GM12873 (cell line): ENCODE results near the gene C1orf198.

Experiments
- CTCF ChIP-seq: IDR thresholded peaks from 2 replicates; pipeline ENCODE4 v1.5.1; 2012; ENCODE audit warnings: low read depth, mild to moderate bottlenecking, moderate library complexity, low read length, control low read depth; ENCODE audit not compliant: insufficient read depth; ENCODE audit errors: missing control alignments

The C1orf198 gene, protein sequence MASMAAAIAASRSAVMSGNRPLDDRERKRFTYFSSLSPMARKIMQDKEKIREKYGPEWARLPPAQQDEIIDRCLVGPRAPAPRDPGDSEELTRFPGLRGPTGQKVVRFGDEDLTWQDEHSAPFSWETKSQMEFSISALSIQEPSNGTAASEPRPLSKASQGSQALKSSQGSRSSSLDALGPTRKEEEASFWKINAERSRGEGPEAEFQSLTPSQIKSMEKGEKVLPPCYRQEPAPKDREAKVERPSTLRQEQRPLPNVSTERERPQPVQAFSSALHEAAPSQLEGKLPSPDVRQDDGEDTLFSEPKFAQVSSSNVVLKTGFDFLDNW

DNA sequence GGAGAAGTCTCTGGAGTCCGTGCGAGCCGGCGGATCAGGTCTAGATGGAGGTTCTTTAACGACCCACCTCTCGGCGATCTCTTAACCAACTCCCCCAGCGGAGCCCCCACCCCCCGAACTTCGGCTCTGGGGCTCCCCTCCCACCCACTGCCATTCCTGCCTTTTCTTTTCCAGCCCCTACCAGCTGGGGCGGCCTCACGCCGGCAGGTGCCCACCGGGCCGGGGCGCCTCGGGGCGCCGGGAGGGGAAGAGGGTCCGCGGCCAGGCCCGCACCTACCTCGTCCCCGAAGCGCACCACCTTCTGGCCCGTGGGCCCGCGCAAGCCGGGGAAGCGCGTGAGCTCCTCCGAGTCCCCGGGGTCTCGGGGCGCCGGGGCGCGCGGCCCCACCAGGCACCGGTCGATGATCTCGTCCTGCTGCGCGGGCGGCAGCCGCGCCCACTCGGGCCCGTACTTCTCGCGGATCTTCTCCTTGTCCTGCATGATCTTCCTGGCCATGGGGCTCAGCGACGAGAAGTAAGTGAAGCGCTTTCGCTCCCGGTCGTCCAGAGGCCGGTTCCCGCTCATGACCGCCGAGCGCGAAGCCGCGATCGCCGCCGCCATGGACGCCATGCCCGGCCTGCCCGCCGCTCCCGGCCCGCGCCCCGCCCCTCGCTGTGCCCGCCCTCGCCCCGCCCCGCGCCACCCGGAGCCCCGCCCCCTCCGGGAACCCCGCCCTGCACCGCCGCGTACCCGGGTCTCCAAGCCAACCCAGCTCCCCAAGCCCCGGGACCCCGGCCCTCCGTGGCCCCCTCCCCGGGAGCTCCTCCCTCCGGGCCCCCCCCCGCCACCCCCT is at the start of gene C1orf198:
TSS of gene C1orf198 (minus strand) at position 619 of the 833 bp plus-strand sequence. CDS start at position 610, 9 bp downstream.
- TF ChIP-seq CTCF, result no peak

DNA sequence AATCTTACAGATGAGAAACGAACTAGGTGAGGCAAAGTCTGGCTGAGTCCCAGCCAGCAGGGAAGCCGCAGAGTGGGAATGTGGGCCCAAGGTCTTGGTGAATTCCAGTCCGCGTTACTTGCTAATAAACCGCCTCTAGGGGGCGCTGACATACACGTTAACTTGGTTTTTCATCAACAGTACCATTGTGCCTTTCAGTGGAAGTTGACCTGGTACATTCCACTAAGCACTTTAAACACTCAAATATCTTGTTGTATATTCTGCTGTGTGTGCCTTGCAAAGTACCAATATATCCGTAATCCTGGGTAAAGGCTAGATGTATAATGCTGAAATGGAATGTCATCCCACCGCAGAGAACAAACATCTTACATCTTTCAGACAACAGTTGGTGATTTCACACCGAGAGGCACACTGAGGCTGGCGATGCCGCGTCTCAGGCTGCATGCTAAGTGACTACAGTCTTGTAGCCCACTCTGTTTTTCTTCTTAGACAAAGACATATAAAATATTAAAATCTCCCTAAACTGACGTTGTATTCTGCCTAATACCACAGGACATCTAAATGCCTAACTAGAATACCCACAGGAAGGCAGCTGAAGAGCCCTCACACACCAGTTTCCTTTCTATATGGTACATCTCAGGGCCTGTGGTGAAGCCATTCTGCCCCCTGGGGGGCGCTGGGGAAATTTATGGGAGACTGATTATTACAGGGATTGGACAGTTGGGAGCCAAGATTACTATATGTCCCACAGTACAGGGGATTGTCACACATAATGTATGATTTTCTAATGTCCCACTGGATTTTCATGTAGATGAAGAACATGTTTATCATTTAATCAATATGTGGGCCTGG is 49.2 kb upstream of the C1orf198 start:
- TF ChIP-seq CTCF, result peak; percentile 77

DNA sequence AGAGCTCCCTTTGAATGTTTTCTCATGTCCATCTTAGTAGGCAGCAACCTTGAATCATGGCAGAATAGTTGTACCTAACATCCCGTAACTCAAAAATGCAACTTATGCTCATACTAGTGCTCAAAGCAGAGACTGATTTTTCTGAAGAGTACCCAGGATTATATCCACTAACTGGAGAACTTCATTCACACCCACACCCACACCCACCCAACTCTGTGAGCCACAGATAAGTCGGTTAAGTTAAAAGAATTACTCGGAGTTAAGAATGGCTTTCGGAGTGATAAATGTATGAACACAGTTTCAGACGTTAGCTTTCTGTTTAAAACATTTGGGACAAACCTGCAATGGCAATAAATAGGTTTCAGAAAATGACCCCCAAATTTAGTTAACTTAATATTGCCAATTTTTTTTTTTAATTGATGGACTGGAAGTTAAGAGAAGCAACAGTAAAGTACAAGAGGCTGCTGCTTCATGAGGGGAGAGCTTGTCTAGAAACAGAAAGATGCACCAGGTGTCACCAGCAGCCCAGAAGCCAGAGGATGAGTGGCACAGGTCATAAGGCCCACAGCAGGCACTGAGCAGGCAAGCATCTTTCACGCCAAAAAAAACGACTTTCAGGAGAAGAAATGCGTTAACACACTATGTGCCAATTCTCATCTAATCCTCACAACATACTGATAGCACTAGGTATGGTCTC is 48.4 kb upstream of the C1orf198 start:
- no peak for TF ChIP-seq CTCF

DNA sequence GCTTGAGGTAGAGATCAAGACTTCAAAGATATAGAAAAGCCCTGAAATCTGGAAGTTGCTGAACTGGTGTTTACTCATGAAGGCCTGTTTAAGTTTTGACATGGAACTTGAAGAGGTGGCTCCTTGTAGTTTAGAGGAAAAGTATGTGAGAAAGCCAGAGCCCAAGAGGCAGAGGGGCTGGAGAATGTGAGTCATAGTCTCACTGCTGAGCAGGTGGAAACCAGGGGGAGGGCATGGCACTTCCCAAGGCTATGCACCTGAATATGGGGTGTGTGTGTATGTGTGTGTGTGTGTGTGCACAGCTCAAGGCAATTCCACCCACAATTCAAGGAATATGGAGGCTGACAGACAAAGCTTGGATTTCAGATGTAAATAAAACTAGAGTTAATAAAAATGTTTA is 46.8 kb upstream of the C1orf198 start:
- no peak for TF ChIP-seq CTCF

DNA sequence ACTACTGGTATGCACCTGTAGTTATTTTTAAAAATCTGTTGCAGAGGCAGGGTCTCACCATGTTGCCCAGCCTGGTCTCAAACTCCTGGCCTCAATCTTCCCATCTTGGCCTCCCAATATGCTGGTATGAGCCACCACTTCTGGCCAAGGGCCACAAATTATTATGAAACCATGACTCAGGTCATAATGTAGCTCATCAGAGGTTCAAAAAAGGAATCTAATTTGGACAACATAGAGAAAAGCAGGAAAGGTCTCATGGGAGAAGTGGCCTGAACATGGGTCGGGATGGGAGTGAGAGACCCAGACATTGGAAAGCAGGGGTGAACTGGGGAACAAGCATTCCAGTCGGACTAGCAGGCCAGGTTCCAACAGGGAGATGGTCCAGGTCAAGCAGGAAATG is 45.2 kb upstream of the C1orf198 start:
- no peak for TF ChIP-seq CTCF

- no peak for TF ChIP-seq CTCF
These were observed 42.4 kb upstream of the C1orf198 start for GRCh38 chr1:230910755-230911117.
